GM12878 (cell line): ENCODE results near the gene SORBS2. TPM values are rescaled to one million over a fixed set of nuclear protein-coding genes. Genes with fewer than 3 reads are reported as not detected.

Experiments
- ATAC-seq: fragments of 200-7000 bp; cut with Tn5 transposase; 3 replicates; pipeline ENCODE4 v1.9.1; 2020; ENCODE audit warnings: mild to moderate bottlenecking, moderate library complexity
- BruUV-seq: library from RNA; stranded (reverse); fragments of 400-500 nt; replicated peaks from 2 replicates; lab custom pipeline; 2021; lab: Mats Ljungman, UMichigan
- CTCF ChIA-PET: fragments of 300-600 bp; sonication (Branson Sonifier 250); formaldehyde crosslinking; extraction: SDS; loops from one replicate; lab custom pipeline; 2021; ENCODE audit warnings: inconsistent platforms; lab: Yijun Ruan, JAX
- POLR2A ChIA-PET: fragments of 350-600 bp; formaldehyde crosslinking; extraction: SDS; loops from one replicate; lab custom pipeline; 2021; ENCODE audit warnings: inconsistent platforms; lab: Charles Lee
- RAD21 ChIA-PET: fragments of 300-600 bp; sonication (Branson Sonifier 250); formaldehyde crosslinking; loops from one replicate; lab custom pipeline; 2023; ENCODE audit warnings: antibody characterized with exemption; ENCODE audit not compliant: unreplicated experiment; lab: Charles Lee
- SMC1A ChIA-PET: fragments of 300-600 bp; sonication (Branson Sonifier 250); formaldehyde crosslinking; loops from one replicate; lab custom pipeline; 2023; ENCODE audit not compliant: unreplicated experiment, uncharacterized antibody; lab: Charles Lee
- DNase-seq: peaks from one replicate; pipeline ENCODE4 v3.0.0-alpha.2; 2011; ENCODE audit warnings: low read depth, low spot score
- FAIRE-seq: peaks from 3 replicates; lab custom pipeline; 2011; peaks lifted over from hg19 to GRCh38; lab: Jason Lieb, UNC
- H2AFZ ChIP-seq: 2 replicates; pipeline ENCODE4 v1.6.0; 2011; ENCODE audit warnings: low read depth, low read length, control low read depth; ENCODE audit not compliant: control insufficient read depth
- H3K27ac ChIP-seq: 2 replicates; pipeline ENCODE4 v1.5.1; 2011; ENCODE audit warnings: control low read depth; ENCODE audit not compliant: control insufficient read depth, insufficient read depth
- H3K27me3 ChIP-seq, 2 experiments: replicated peaks in 1 of 2; 2 replicates each; pipeline versions ENCODE4 v1.6.0 to v1.6.1; 2011; ENCODE audit warnings: low read length in 1 of 2; ENCODE audit not compliant: control insufficient read depth in 2 of 2, insufficient read depth in 2 of 2
- H3K36me3 ChIP-seq, 2 experiments: 2 replicates each; pipeline ENCODE4 v1.5.1; 2011; ENCODE audit warnings: low read length in 1 of 2; ENCODE audit not compliant: control insufficient read depth in 2 of 2, insufficient read depth in 2 of 2
- H3K4me1 ChIP-seq: 2 replicates; pipeline ENCODE4 v1.6.1; 2011; ENCODE audit warnings: mild to moderate bottlenecking, low read length, moderate library complexity, mixed read lengths; ENCODE audit not compliant: control insufficient read depth, insufficient read depth
- H3K4me2 ChIP-seq: 2 replicates; pipeline ENCODE4 v1.6.0; 2011; ENCODE audit warnings: control low read depth; ENCODE audit not compliant: control insufficient read depth, insufficient read depth
- H3K4me3 ChIP-seq: fragments of 200-600 bp; sonication (generic); 2 replicates; pipeline ENCODE4 v1.5.1; 2016
- H3K79me2 ChIP-seq: 2 replicates; pipeline ENCODE4 v1.6.0; 2011; ENCODE audit warnings: low read length; ENCODE audit not compliant: control insufficient read depth, insufficient read depth
- H3K9ac ChIP-seq: 2 replicates; pipeline ENCODE4 v1.8.0; 2011; ENCODE audit warnings: low read length, control low read depth, mixed read lengths; ENCODE audit not compliant: control insufficient read depth, insufficient read depth
- H3K9me3 ChIP-seq: replicated peaks from 3 replicates; pipeline ENCODE4 v1.5.1; 2011; ENCODE audit warnings: mild to moderate bottlenecking, low read length; ENCODE audit not compliant: control insufficient read depth, insufficient read depth
- H4K20me1 ChIP-seq: 2 replicates; pipeline ENCODE4 v1.6.0; 2011; ENCODE audit not compliant: control insufficient read depth, insufficient read depth
- CREM ChIP-seq: IDR thresholded peaks from 2 replicates; pipeline ENCODE4 v1.6.1; 2014; ENCODE audit warnings: antibody characterized with exemption, low read depth
- MTA3 ChIP-seq: IDR thresholded peaks from 2 replicates; pipeline ENCODE4 v1.6.1; 2012; ENCODE audit warnings: low read length, inconsistent platforms, borderline replicate concordance
- MYC ChIP-seq: IDR thresholded peaks from 2 replicates; pipeline ENCODE4 v1.6.1; 2011; ENCODE audit warnings: mild to moderate bottlenecking, low read length, moderate library complexity, inconsistent platforms; ENCODE audit not compliant: insufficient read depth, insufficient replicate concordance, insufficient read length, severe bottlenecking
- NFYB ChIP-seq: IDR thresholded peaks from 2 replicates; pipeline ENCODE4 v1.6.1; 2011; ENCODE audit warnings: low read depth, mild to moderate bottlenecking, low read length, improper control_type of control experiment, moderate library complexity; ENCODE audit not compliant: insufficient read depth
- RAD51 ChIP-seq: fragments of 450-650 bp; IDR thresholded peaks from 2 replicates; pipeline ENCODE4 v1.6.1; 2016; ENCODE audit warnings: moderate library complexity, mild to moderate bottlenecking, inconsistent platforms
- SMAD5 ChIP-seq: IDR thresholded peaks from 2 replicates; pipeline ENCODE4 v1.6.1; 2016; ENCODE audit warnings: antibody characterized with exemption, low read depth
- SMC3 ChIP-seq: IDR thresholded peaks from 2 replicates; pipeline ENCODE4 v1.6.1; 2011; ENCODE audit warnings: low read length, improper control_type of control experiment, borderline replicate concordance
- SREBF2 ChIP-seq: IDR thresholded peaks from 2 replicates; pipeline ENCODE4 v1.6.1; 2012; ENCODE audit warnings: mild to moderate bottlenecking, low read length
- SUZ12 ChIP-seq: fragments of 200-600 bp; sonication (generic); IDR thresholded peaks from one replicate; pipeline ENCODE4 v1.6.1; 2018; ENCODE audit warnings: antibody characterized with exemption, mild to moderate bottlenecking; ENCODE audit not compliant: unreplicated experiment
- WRNIP1 ChIP-seq: IDR thresholded peaks from 2 replicates; pipeline ENCODE4 v1.6.1; 2011; ENCODE audit warnings: low read depth, low read length, improper control_type of control experiment, borderline replicate concordance
- ZNF592 ChIP-seq: fragments of 450-650 bp; IDR thresholded peaks from 2 replicates; pipeline ENCODE4 v1.6.1; 2017; ENCODE audit warnings: mild to moderate bottlenecking, moderate library complexity
- WGBS: methylation state at CpG from one replicate; pipeline ENCODE4 v1.1.6; 2016; ENCODE audit warnings: low lambda C conversion rate; ENCODE audit not compliant: insufficient replicate concordance, insufficient coverage; ENCODE audit errors: missing lambda C conversion rate; 5-methylcytosine and 5-hydroxymethylcytosine counted together
- in situ Hi-C: fragments of 300-500 bp; cut with MboI; formaldehyde crosslinking; loops from 9 replicates; pipeline ENCODE4 v1.14.3; 2018; ENCODE audit warnings: mixed read lengths
- intact Hi-C: fragments of 100-400 bp; cut with micrococcal nuclease; formaldehyde crosslinking; loops from one replicate; pipeline ENCODE4 v1.14.2; 2022; ENCODE audit not compliant: unreplicated experiment
- polyA plus RNA-seq, 11 experiments: library from polyadenylated mRNA; depleted of rRNA in 4 of 11; unstranded in 6 of 11; stranded (reverse) in 5 of 11; fragments of >200 nt; fragmentation: Nextera tagmentation in 4 of 11; fragmentation: Illumina TruSeq in 1 of 11; extraction: Ambion mirVana in 4 of 11; extraction: Trizol in 1 of 11; gene quantifications; 1 replicate in 1 of 11; 2 replicates in 10 of 11; pipeline versions ENCODE4 v1.2.1 to v1.2.3, GENCODE V29; 2011 to 2016; ENCODE audit warnings: inconsistent platforms in 2 of 11, missing spikeins in 2 of 11, low read depth in 1 of 11
- total RNA-seq, 4 experiments: library from RNA; depleted of rRNA in 3 of 4; stranded (reverse); fragments of >200 nt in 3 of 4; fragmentation: Illumina TruSeq in 1 of 4; extraction: Trizol in 1 of 4; gene quantifications; 2 replicates each; pipeline versions ENCODE4 v1.2.1 to v1.2.3, GENCODE V29; 2013 to 2021

Gene SORBS2
- total and polyA plus RNA-seq, 10 of the 15 experiments (the other 5 are each of a cell fraction or from before 2014, with no cell fraction given): 0.06 to 3.0 (median 0.79) TPM

DNA sequence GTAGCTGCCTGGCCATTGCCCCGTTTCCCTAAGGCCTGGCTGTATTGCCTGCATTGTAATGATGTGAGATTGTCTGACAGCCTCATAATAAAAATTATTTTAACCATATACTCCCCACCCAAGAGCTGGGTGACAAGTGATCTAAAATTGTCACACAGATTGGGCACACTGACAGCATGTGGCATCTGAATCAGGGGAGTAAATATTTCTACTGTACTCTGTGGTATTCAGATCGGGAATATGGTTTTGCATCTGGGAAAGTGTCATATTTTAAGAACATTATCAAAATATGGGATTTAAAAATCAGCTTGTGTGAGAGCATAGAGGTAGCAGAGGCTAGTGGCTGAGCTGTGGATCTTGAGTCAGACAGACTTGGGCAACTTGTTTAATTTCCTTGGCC, 140.9 kb downstream of the SORBS2 start (continued):
- TF ChIP-seq SUZ12 (no peak), CREM (no peak), NFYB (no peak), RAD51 (no peak), MYC (no peak), SMAD5 (no peak)

DNA sequence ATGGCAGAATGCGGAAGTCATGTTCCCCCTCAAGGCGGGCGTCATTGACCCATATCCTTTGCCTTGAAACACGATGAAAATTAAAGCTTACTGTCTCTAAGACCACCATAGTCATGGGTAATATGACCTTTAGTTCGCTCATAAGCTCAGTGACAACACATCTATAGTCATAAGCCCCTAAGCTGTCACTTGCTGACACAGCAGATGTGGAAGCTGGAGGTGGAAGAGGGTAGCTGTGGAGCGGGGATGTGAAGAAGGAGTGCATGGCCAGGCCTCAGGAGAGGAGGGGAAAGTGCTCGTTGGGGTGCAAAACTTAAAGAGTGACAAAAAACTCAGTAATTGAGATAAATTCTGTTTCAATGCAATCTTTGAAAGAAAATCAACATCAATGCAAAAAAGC, 142.7 kb downstream of the SORBS2 start:
- Histone ChIP-seq H3K9me3 (no peaks in the 10 kb centered on the region), H3K4me1 (no peaks in the 10 kb centered on the region)
- no TSS peak for BruUV-seq
- CTCF ChIA-PET: no interaction called here
- in situ Hi-C loops (no loop called here), intact Hi-C loops (no loop called here)
- TF ChIP-seq WRNIP1 (no peak), ZNF592 (no peak), SREBF2 (no peak), MTA3 (no peak), SMC3 (no peak), CREM (no peak)
- TF ChIP-seq, all 136 proteins: peak for 0
- H2AFZ ChIP-seq: no peak overlapping the region
- no peaks in the 10 kb centered on the region for H3K27me3 ChIP-seq
- SMC1A ChIA-PET: no interaction called here
- DNase-seq (no peak), FAIRE-seq (no peak), ATAC-seq (no peak)
- RAD21 ChIA-PET: no interaction called here
- no peak overlapping the region for H3K4me2 ChIP-seq
- H3K36me3 ChIP-seq: no peaks in the 10 kb centered on the region; a peak in 1 of 4 replicates
- no peaks in the 10 kb centered on the region for H4K20me1 ChIP-seq
- no peak overlapping the region for H3K9ac ChIP-seq
- POLR2A ChIA-PET: no interaction called here
- H3K4me3 ChIP-seq: no peak overlapping the region
- WGBS: 72% methylated on average over 7 of the region's 7 CpGs
- H3K27ac ChIP-seq: no peak overlapping the region
- H3K79me2 ChIP-seq: no peaks in the 10 kb centered on the region
